HCT116 (cell line): Measurements from ENCODE around the gene MYH15. TPM values are rescaled to one million over a fixed set of nuclear protein-coding genes. Genes with fewer than 3 reads are reported as not detected.

ENCODE experiments used
- ATAC-seq: fragments of 200-7000 bp; cut with Tn5 transposase; 2 replicates; pipeline ENCODE4 v1.9.1; 2020; ENCODE audit warnings: mild to moderate bottlenecking, moderate library complexity
- BruUV-seq: library from RNA; stranded (reverse); fragments of 400-500 nt; replicated peaks from 2 replicates; lab custom pipeline; 2021; lab: Mats Ljungman, UMichigan
- CTCF ChIA-PET: fragments of 300-600 bp; sonication (Branson Sonifier 250); formaldehyde crosslinking; loops from one replicate; lab custom pipeline; 2021; ENCODE audit warnings: antibody characterized with exemption; lab: Charles Lee
- POLR2A ChIA-PET: fragments of 300-600, 350-600 bp; sonication (Branson Sonifier 250); formaldehyde crosslinking; loops from one replicate; lab custom pipeline; 2021; ENCODE audit warnings: antibody characterized with exemption; lab: Charles Lee
- RAD21 ChIA-PET, 2 experiments: fragments of 300-600 bp; sonication (Branson Sonifier 250); formaldehyde crosslinking; loops; one replicate each; lab custom pipeline; 2023; ENCODE audit warnings: low total read pairs in 2 of 2; ENCODE audit not compliant: uncharacterized antibody in 2 of 2, unreplicated experiment in 2 of 2, low non-redundant PET in 1 of 2; lab: Charles Lee
- DNase-seq: peaks from one replicate; pipeline ENCODE4 v3.0.0-alpha.2; 2010; ENCODE audit warnings: low read depth, low spot score
- H2AFZ ChIP-seq: fragments of 200-600 bp; shearing (Covaris generic), sonication (generic); 2 replicates; pipeline ENCODE4 v1.6.1; 2017; ENCODE audit warnings: low read depth, mixed run types, mixed read lengths, antibody characterized with exemption, low read length; ENCODE audit not compliant: poor library complexity, severe bottlenecking
- H3K27ac ChIP-seq: 2 replicates; pipeline ENCODE4 v1.5.1; 2012; ENCODE audit warnings: low read depth, low read length
- H3K27me3 ChIP-seq: fragments of 200-600 bp; sonication (generic); 2 replicates; pipeline ENCODE4 v1.6.1; 2016; ENCODE audit warnings: mixed run types, low read length, mixed read lengths; ENCODE audit not compliant: insufficient read depth
- H3K36me3 ChIP-seq, 2 experiments: fragments of 200-500 bp in 1 of 2; fragments of 200-600 bp in 1 of 2; sonication (Bioruptor generic) in 1 of 2; sonication (generic) in 1 of 2; 2 replicates each; pipeline versions ENCODE4 v1.5.1 to v1.6.1; 2014 to 2016; ENCODE audit warnings: low read length in 2 of 2, inconsistent platforms in 1 of 2, mixed read lengths in 1 of 2, mixed run types in 1 of 2; ENCODE audit not compliant: insufficient read depth in 2 of 2, control insufficient read depth in 1 of 2
- H3K4me1 ChIP-seq, 2 experiments: fragments of 200-600 bp in 1 of 2; sonication (generic) in 1 of 2; 2 replicates each; pipeline versions ENCODE4 v1.5.1 to v1.6.1; 2012 to 2017; ENCODE audit warnings: low read length in 2 of 2, inconsistent platforms in 1 of 2, mild to moderate bottlenecking in 1 of 2, mixed read lengths in 1 of 2, mixed run types in 1 of 2, moderate library complexity in 1 of 2; ENCODE audit not compliant: insufficient read depth in 2 of 2, control insufficient read depth in 1 of 2
- H3K4me2 ChIP-seq: fragments of 200-600 bp; sonication (generic); 2 replicates; pipeline ENCODE4 v1.6.1; 2017; ENCODE audit warnings: mixed run types, low read length, mixed read lengths
- H3K4me3 ChIP-seq, 2 experiments: fragments of 200-600 bp in 1 of 2; sonication (generic) in 1 of 2; replicated peaks in 1 of 2; 2 replicates each; pipeline ENCODE4 v1.5.1; 2011 to 2016; ENCODE audit warnings: low read length in 2 of 2, control low read depth in 1 of 2, low read depth in 1 of 2, mild to moderate bottlenecking in 1 of 2, mixed read lengths in 1 of 2, mixed run types in 1 of 2
- H3K79me2 ChIP-seq: fragments of 200-600 bp; sonication (generic); 2 replicates; pipeline ENCODE4 v1.6.1; 2017; ENCODE audit warnings: mild to moderate bottlenecking, mixed run types, low read length, moderate library complexity, mixed read lengths; ENCODE audit not compliant: insufficient read depth
- H3K9ac ChIP-seq: fragments of 200-600 bp; sonication (generic); 2 replicates; pipeline ENCODE4 v1.6.1; 2016; ENCODE audit warnings: low read length, mixed read lengths
- H3K9me2 ChIP-seq: fragments of 200-600 bp; sonication (generic), shearing (Covaris generic); 2 replicates; pipeline ENCODE4 v1.6.1; 2017; ENCODE audit warnings: mixed run types, mild to moderate bottlenecking, moderate library complexity; ENCODE audit not compliant: insufficient read depth
- H3K9me3 ChIP-seq, 2 experiments: fragments of 200-500 bp in 1 of 2; fragments of 200-600 bp in 1 of 2; sonication (Bioruptor generic) in 1 of 2; sonication (generic) in 1 of 2; 2 replicates each; pipeline ENCODE4 v1.6.1; 2014 to 2017; ENCODE audit warnings: low read length in 2 of 2, mixed read lengths in 2 of 2, inconsistent platforms in 1 of 2, low read depth in 1 of 2, mild to moderate bottlenecking in 1 of 2, mixed run types in 1 of 2, moderate library complexity in 1 of 2; ENCODE audit not compliant: control insufficient read depth in 1 of 2, insufficient read depth in 1 of 2
- H4K20me1 ChIP-seq: fragments of 200-600 bp; sonication (generic), shearing (Covaris generic); 2 replicates; pipeline ENCODE4 v1.6.1; 2017; ENCODE audit warnings: mixed run types, mild to moderate bottlenecking, moderate library complexity; ENCODE audit not compliant: insufficient read depth
- EGR1 ChIP-seq: IDR thresholded peaks from 2 replicates; pipeline ENCODE4 v1.6.1; 2012; ENCODE audit warnings: low read depth
- ELF1 ChIP-seq: IDR thresholded peaks from 2 replicates; pipeline ENCODE4 v1.6.1; 2012; ENCODE audit warnings: low read depth, borderline replicate concordance
- EZH2 ChIP-seq: fragments of 200-600 bp; sonication (generic); IDR thresholded peaks from 2 replicates; pipeline ENCODE4 v1.6.1; 2017; ENCODE audit warnings: antibody characterized with exemption, mixed run types
- EZH2phosphoT487 ChIP-seq: fragments of 200-600 bp; IDR thresholded peaks from 2 replicates; pipeline ENCODE4 v1.6.1; 2018; ENCODE audit warnings: antibody characterized with exemption, borderline replicate concordance
- FOSL1 ChIP-seq: IDR thresholded peaks from 2 replicates; pipeline ENCODE4 v1.6.1; 2012; ENCODE audit warnings: low read depth
- JUND ChIP-seq: IDR thresholded peaks from 2 replicates; pipeline ENCODE4 v1.6.1; 2012
- POLR2A ChIP-seq: IDR thresholded peaks from 2 replicates; pipeline ENCODE4 v1.7.0; 2011; ENCODE audit warnings: borderline replicate concordance; ENCODE audit not compliant: insufficient read depth, insufficient read length; ENCODE audit errors: extremely low read depth
- RAD21 ChIP-seq: IDR thresholded peaks from 2 replicates; pipeline ENCODE4 v1.6.1; 2012; ENCODE audit warnings: low read depth, mild to moderate bottlenecking
- SIN3A ChIP-seq: IDR thresholded peaks from 2 replicates; pipeline ENCODE4 v1.6.1; 2012; ENCODE audit warnings: low read depth
- SP1 ChIP-seq: IDR thresholded peaks from 2 replicates; pipeline ENCODE4 v1.6.1; 2012; ENCODE audit warnings: low read depth
- SRF ChIP-seq: IDR thresholded peaks from 2 replicates; pipeline ENCODE4 v1.6.1; 2012; ENCODE audit warnings: low read depth
- TCF7L2 ChIP-seq: IDR thresholded peaks from 2 replicates; pipeline ENCODE4 v1.7.0; 2011; ENCODE audit warnings: borderline replicate concordance, inconsistent platforms; ENCODE audit not compliant: insufficient read depth, insufficient read length; ENCODE audit errors: extremely low read depth
- YY1 ChIP-seq: IDR thresholded peaks from 2 replicates; pipeline ENCODE4 v1.6.1; 2011; ENCODE audit warnings: low read length, low read depth, moderate library complexity, mild to moderate bottlenecking; ENCODE audit not compliant: insufficient replicate concordance; ENCODE audit errors: extremely low read depth
- ZFX ChIP-seq: fragments of 450-650 bp; IDR thresholded peaks from 2 replicates; pipeline ENCODE4 v1.6.1; 2017
- intact Hi-C: fragments of 100-400 bp; cut with micrococcal nuclease; formaldehyde crosslinking; loops from 2 replicates; pipeline ENCODE4 v1.10.0; 2022
- total RNA-seq: library from RNA; stranded (reverse); gene quantifications from one replicate; pipeline ENCODE4 v1.2.1, GENCODE V29; 2021; ENCODE audit not compliant: unreplicated experiment
- TF ChIP-seq, protein P1 (sequence below): IDR thresholded peaks from 2 replicates; pipeline ENCODE4 v1.6.1; 2012
- TF ChIP-seq, protein P2 (sequence below): IDR thresholded peaks from 2 replicates; pipeline ENCODE4 v1.6.1; 2012
- TF ChIP-seq, protein P3 (sequence below): IDR thresholded peaks from 2 replicates; pipeline ENCODE4 v1.6.1; 2012; ENCODE audit warnings: low read depth
- TF ChIP-seq, protein P4 (sequence below), 3 experiments: fragments of 200-600 bp in 1 of 3; sonication (generic) in 1 of 3; IDR thresholded peaks in 2 of 3; conservative IDR thresholded peaks in 1 of 3; 2 replicates each; pipeline ENCODE4 v1.5.1; 2012 to 2017; ENCODE audit warnings: low read depth in 2 of 3, low read length in 2 of 3, antibody characterized with exemption in 1 of 3, borderline replicate concordance in 1 of 3, control low read depth in 1 of 3, mild to moderate bottlenecking in 1 of 3, mixed read lengths in 1 of 3, mixed run types in 1 of 3, moderate library complexity in 1 of 3; ENCODE audit not compliant: insufficient read depth in 1 of 3

MYH15 gene
- total RNA-seq, 1 experiment from 2014 or later, result 11.2 TPM

DNA sequence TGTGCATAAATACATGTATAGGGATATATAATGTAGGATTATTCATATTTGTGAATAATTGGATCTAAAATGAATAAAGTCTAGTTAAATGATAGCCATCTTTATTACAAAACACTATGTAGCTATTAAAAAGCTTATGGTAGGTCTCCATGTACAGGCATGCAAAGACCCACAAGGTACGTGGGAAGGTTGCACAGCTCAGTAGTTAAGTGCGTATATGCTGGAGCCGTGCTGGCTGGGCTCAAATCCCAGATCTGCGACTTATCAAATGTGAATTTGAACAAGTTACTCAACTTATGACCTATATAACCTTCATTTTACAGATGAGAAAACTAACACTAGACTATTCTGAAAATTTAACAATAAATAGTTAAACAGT, 100.6 kb downstream of the MYH15 start:
- CTCF ChIA-PET, result no interaction called here
- Histone ChIP-seq H3K9me3 (no peaks in the 10 kb centered on the region), H3K9me2 (no peaks in the 10 kb centered on the region), H3K27me3 (no peaks in the 10 kb centered on the region), H3K36me3 (no peaks in the 10 kb centered on the region), H3K79me2 (no peaks in the 10 kb centered on the region), H3K4me2 (no peak overlapping the region), H3K27ac (no peak overlapping the region), H4K20me1 (no peaks in the 10 kb centered on the region), H3K9ac (no peak overlapping the region), H3K4me3 (no peak overlapping the region), H2AFZ (no peak overlapping the region), H3K4me1 (peaks cover 0 to 12% of the 10 kb centered on the region in 2 experiments; a peak in 1 of 4 replicates)
- RAD21 ChIA-PET, result no interaction called here
- DNase-seq, result no peak
- intact Hi-C loops, result loop anchor here (5.0 kb wide), 2 partner anchors 562 to 1172 kb away; no protein-coding TSS in a partner anchor
- POLR2A ChIA-PET, result no interaction called here
- ATAC-seq, result no peak
- no TSS peak for BruUV-seq
- no peak for TF ChIP-seq EGR1
- no peak for TF ChIP-seq EZH2
- TF ChIP-seq ELF1, result no peak
- TF ChIP-seq SRF, result no peak
- TF ChIP-seq, protein P1, sequence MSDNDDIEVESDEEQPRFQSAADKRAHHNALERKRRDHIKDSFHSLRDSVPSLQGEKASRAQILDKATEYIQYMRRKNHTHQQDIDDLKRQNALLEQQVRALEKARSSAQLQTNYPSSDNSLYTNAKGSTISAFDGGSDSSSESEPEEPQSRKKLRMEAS, result no peak
- TF ChIP-seq, protein P2, sequence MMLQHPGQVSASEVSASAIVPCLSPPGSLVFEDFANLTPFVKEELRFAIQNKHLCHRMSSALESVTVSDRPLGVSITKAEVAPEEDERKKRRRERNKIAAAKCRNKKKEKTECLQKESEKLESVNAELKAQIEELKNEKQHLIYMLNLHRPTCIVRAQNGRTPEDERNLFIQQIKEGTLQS, result no peak
- TF ChIP-seq SP1, result no peak
- TF ChIP-seq JUND, result no peak
- TF ChIP-seq ZFX, result no peak
- TF ChIP-seq YY1, result no peak
- TF ChIP-seq, protein P3, sequence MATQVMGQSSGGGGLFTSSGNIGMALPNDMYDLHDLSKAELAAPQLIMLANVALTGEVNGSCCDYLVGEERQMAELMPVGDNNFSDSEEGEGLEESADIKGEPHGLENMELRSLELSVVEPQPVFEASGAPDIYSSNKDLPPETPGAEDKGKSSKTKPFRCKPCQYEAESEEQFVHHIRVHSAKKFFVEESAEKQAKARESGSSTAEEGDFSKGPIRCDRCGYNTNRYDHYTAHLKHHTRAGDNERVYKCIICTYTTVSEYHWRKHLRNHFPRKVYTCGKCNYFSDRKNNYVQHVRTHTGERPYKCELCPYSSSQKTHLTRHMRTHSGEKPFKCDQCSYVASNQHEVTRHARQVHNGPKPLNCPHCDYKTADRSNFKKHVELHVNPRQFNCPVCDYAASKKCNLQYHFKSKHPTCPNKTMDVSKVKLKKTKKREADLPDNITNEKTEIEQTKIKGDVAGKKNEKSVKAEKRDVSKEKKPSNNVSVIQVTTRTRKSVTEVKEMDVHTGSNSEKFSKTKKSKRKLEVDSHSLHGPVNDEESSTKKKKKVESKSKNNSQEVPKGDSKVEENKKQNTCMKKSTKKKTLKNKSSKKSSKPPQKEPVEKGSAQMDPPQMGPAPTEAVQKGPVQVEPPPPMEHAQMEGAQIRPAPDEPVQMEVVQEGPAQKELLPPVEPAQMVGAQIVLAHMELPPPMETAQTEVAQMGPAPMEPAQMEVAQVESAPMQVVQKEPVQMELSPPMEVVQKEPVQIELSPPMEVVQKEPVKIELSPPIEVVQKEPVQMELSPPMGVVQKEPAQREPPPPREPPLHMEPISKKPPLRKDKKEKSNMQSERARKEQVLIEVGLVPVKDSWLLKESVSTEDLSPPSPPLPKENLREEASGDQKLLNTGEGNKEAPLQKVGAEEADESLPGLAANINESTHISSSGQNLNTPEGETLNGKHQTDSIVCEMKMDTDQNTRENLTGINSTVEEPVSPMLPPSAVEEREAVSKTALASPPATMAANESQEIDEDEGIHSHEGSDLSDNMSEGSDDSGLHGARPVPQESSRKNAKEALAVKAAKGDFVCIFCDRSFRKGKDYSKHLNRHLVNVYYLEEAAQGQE, result no peak
- TF ChIP-seq EZH2phosphoT487, result no peak
- TF ChIP-seq POLR2A, result no peak
- TF ChIP-seq FOSL1, result no peak
- no peak for TF ChIP-seq RAD21
- no peak for TF ChIP-seq TCF7L2
- TF ChIP-seq, protein P4, sequence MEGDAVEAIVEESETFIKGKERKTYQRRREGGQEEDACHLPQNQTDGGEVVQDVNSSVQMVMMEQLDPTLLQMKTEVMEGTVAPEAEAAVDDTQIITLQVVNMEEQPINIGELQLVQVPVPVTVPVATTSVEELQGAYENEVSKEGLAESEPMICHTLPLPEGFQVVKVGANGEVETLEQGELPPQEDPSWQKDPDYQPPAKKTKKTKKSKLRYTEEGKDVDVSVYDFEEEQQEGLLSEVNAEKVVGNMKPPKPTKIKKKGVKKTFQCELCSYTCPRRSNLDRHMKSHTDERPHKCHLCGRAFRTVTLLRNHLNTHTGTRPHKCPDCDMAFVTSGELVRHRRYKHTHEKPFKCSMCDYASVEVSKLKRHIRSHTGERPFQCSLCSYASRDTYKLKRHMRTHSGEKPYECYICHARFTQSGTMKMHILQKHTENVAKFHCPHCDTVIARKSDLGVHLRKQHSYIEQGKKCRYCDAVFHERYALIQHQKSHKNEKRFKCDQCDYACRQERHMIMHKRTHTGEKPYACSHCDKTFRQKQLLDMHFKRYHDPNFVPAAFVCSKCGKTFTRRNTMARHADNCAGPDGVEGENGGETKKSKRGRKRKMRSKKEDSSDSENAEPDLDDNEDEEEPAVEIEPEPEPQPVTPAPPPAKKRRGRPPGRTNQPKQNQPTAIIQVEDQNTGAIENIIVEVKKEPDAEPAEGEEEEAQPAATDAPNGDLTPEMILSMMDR (IDR thresholded peaks at IDR 0.05 in 2 of 3, conservative IDR thresholded peaks at IDR 0.05 in 1 of 3; ENCODE audit: borderline replicate concordance in 1 of 3, insufficient read depth in 1 of 3, low read depth in 2 of 3, low read length in 2 of 3), result no peak
- no peak for TF ChIP-seq SIN3A
